Sigmoid colon (tissue), 7 donors: ENCODE results near the gene LPGAT1. TPM values are rescaled to one million over a fixed set of nuclear protein-coding genes. Genes with fewer than 3 reads are reported as not detected.

Experiments used
- DNase-seq: peaks from one replicate; pipeline ENCODE4 v3.0.0-alpha.2; 2019
- H3K27ac ChIP-seq, 4 donors: fragments of 200-600 bp; sonication (generic); one replicate each; pipeline ENCODE4 v1.5.1; 2016 to 2019; ENCODE audit warnings: mild to moderate bottlenecking in 1 of 4
- H3K27me3 ChIP-seq, 3 donors: fragments of 200-600 bp; sonication (generic); one replicate each; pipeline ENCODE4 v1.5.1; 2019; ENCODE audit warnings: mild to moderate bottlenecking in 1 of 3
- H3K36me3 ChIP-seq, 4 donors: fragments of 200-600 bp; sonication (generic); one replicate each; pipeline ENCODE4 v1.5.1; 2016 to 2019
- H3K4me1 ChIP-seq, 4 donors: fragments of 200-600 bp; sonication (generic); one replicate each; pipeline ENCODE4 v1.5.1; 2017 to 2019
- H3K4me3 ChIP-seq, 4 donors: fragments of 200-600 bp; sonication (generic); one replicate each; pipeline ENCODE4 v1.5.1; 2017 to 2019; ENCODE audit warnings: mild to moderate bottlenecking in 2 of 4, moderate library complexity in 1 of 4
- H3K9me3 ChIP-seq, 4 donors: fragments of 200-600 bp in 3 of 4; sonication (generic) in 3 of 4; one replicate each; pipeline versions ENCODE4 v1.5.1 to v1.6.1; 2013 to 2019
- CTCF ChIP-seq, 4 experiments: fragments of 450-650 bp in 3 of 4; fragments of 200-600 bp in 1 of 4; IDR thresholded peaks; one replicate each; pipeline ENCODE4 v1.5.1; 2016 to 2019; ENCODE audit warnings: antibody characterized with exemption in 4 of 4, mild to moderate bottlenecking in 3 of 4, moderate library complexity in 2 of 4
- EP300 ChIP-seq, 4 donors: sonication (generic); formaldehyde crosslinking; IDR thresholded peaks; one replicate each; pipeline ENCODE4 v1.6.1; 2017; ENCODE audit warnings: antibody characterized with exemption in 4 of 4
- POLR2A ChIP-seq, 2 donors: fragments of 450-650 bp; IDR thresholded peaks; one replicate each; pipeline ENCODE4 v1.6.1; 2016; ENCODE audit warnings: antibody characterized with exemption in 2 of 2, mild to moderate bottlenecking in 2 of 2, moderate library complexity in 2 of 2
- POLR2AphosphoS5 ChIP-seq, 4 donors: sonication (generic); formaldehyde crosslinking; IDR thresholded peaks; one replicate each; pipeline ENCODE4 v1.6.1; 2017; ENCODE audit warnings: antibody characterized with exemption in 4 of 4
- WGBS, 2 donors: extraction: QIAGEN DNeasy Blood & Tissue Kit; methylation state at CpG; one replicate each; pipeline ENCODE4 v1.1.7; 2013; 5-methylcytosine and 5-hydroxymethylcytosine counted together
- intact Hi-C: fragments of 100-400 bp; cut with DNase I; formaldehyde crosslinking; loops from one replicate; pipeline ENCODE4 v1.15.1; 2023
- polyA plus RNA-seq, 3 donors: library from polyadenylated mRNA; stranded (reverse); fragments of 200-250 nt; gene quantifications; one replicate each; pipeline ENCODE4 v1.2.3, GENCODE V29; 2013
- total RNA-seq, 4 donors: library from RNA; depleted of rRNA; stranded (reverse); fragments of >200 nt; gene quantifications; one replicate each; pipeline ENCODE4 v1.1.0, GENCODE V29; 2016
- donor health status: healthy with polysubstance abuse.
- donor health status: Bipolar disorder and iron deficiency.
- donor health status: healthy.

Gene LPGAT1
- total and polyA plus RNA-seq, 7 donors, result 2.5 to 46.7 (median 26.8) TPM

GRCh38 chr1:211833174-211833820 is 2.7 kb upstream of the LPGAT1 start:
- H3K36me3 ChIP-seq, result no peaks in the 10 kb centered on the region
- H3K27ac ChIP-seq, result no peak overlapping the region
- no peaks in the 10 kb centered on the region for H3K27me3 ChIP-seq
- no peak for DNase-seq
- intact Hi-C loops, result loop anchor here (5.0 kb wide), 2 partner anchors 204 to 256 kb away; partner anchors contain the start of genes DTL, INTS7 and SLC30A1
- no peaks in the 10 kb centered on the region for H3K9me3 ChIP-seq
- TF ChIP-seq CTCF (IDR thresholded peaks at IDR 0.05) (no peak), EP300 (IDR thresholded peaks at IDR 0.05) (no peak), POLR2A (IDR thresholded peaks at IDR 0.05) (no peak), POLR2AphosphoS5 (IDR thresholded peaks at IDR 0.05) (no peak)
- no peak overlapping the region for H3K4me3 ChIP-seq
- H3K4me1 ChIP-seq, result peaks cover 0 to 22% (median 14%) of the 10 kb centered on the region in 4 donors
- WGBS, 2 donors, result 58 to 83% methylated on average over 1 of the region's 1 CpG

- Histone ChIP-seq H3K27ac (no peak overlapping the region), H3K4me1 (peaks cover 0 to 29% (median 19%) of the 10 kb centered on the region in 4 donors), H3K4me3 (no peak overlapping the region), H3K9me3 (no peaks in the 10 kb centered on the region), H3K36me3 (no peaks in the 10 kb centered on the region), H3K27me3 (no peaks in the 10 kb centered on the region)
- intact Hi-C loops, result loop anchor here (5.0 kb wide), 2 partner anchors 205 to 255 kb away; partner anchors contain the start of genes DTL, INTS7 and SLC30A1
- WGBS, 2 donors, result 62 to 75% methylated on average over 2 of the region's 2 CpGs
- TF ChIP-seq POLR2AphosphoS5 (IDR thresholded peaks at IDR 0.05), result no peak
- no peak for TF ChIP-seq POLR2A (IDR thresholded peaks at IDR 0.05)
- no peak for TF ChIP-seq EP300 (IDR thresholded peaks at IDR 0.05)
- no peak for TF ChIP-seq CTCF (IDR thresholded peaks at IDR 0.05)
- DNase-seq, result no peak
Observed at GRCh38 chr1:211832661-211833060, 2.1 kb upstream of the LPGAT1 start.

- WGBS, 2 donors, result 62 to 75% methylated on average over 4 of the region's 4 CpGs
- no peak for DNase-seq
- H3K4me1 ChIP-seq, result peaks cover 0 to 38% (median 26%) of the 10 kb centered on the region in 4 donors
- no peaks in the 10 kb centered on the region for H3K36me3 ChIP-seq
- H3K9me3 ChIP-seq, result no peaks in the 10 kb centered on the region
- intact Hi-C loops, result loop anchor here (2.0 to 5.0 kb wide), 3 partner anchors 151 to 254 kb away; partner anchors contain the start of genes DTL, INTS7 and SLC30A1
- no peaks in the 10 kb centered on the region for H3K27me3 ChIP-seq
- no peak for TF ChIP-seq CTCF (IDR thresholded peaks at IDR 0.05)
- TF ChIP-seq POLR2A (IDR thresholded peaks at IDR 0.05), result no peak
- TF ChIP-seq EP300 (IDR thresholded peaks at IDR 0.05), result no peak
- TF ChIP-seq POLR2AphosphoS5 (IDR thresholded peaks at IDR 0.05), result no peak
- H3K27ac ChIP-seq, result peak overlapping the region in 1 of 4 donors; percentile 92
- no peak overlapping the region for H3K4me3 ChIP-seq
Observed at GRCh38 chr1:211831558-211832323, 1.2 kb upstream of the LPGAT1 start.

- Histone ChIP-seq H3K4me3 (peak overlapping the region; percentile 45 to 97 (median 92)), H3K27me3 (no peaks in the 10 kb centered on the region), H3K36me3 (peaks cover 0 to 6% (median 0%) of the 10 kb centered on the region in 4 donors), H3K27ac (peak overlapping the region; percentile 83 to 92 (median 90)), H3K4me1 (peaks cover 0 to 44% (median 35%) of the 10 kb centered on the region in 4 donors), H3K9me3 (no peaks in the 10 kb centered on the region)
- intact Hi-C loops, result loop anchor here (1.0 to 5.0 kb wide), 4 partner anchors 132 to 253 kb away; partner anchors contain the start of genes DTL, INTS7 and SLC30A1
- TF ChIP-seq CTCF (IDR thresholded peaks at IDR 0.05), result no peak
- TF ChIP-seq POLR2AphosphoS5 (IDR thresholded peaks at IDR 0.05), result no peak
- no peak for TF ChIP-seq POLR2A (IDR thresholded peaks at IDR 0.05)
- no peak for TF ChIP-seq EP300 (IDR thresholded peaks at IDR 0.05)
- DNase-seq, result no peak
- WGBS, 2 donors, result 0% methylated on average over 45 of the region's 45 CpGs
Observed at GRCh38 chr1:211830055-211830327, 572 bp downstream of the LPGAT1 start.
